ENCODE data around the gene PCAT6. TPM values are rescaled to one million over a fixed set of nuclear protein-coding genes. Genes with fewer than 3 reads are reported as not detected.
A peak's percentile ranks its signal among the peaks of the same experiment; 100 is the strongest.
"Not testable (repeated sequence)": the region's sequence is repeated elsewhere in the genome, so short reads cannot be mapped to it uniquely, and the experiment has no call there.

The PCAT6 gene
- total RNA-seq, 1 donor from 2014 or later: 7.7 TPM

- H3K27ac Mint-ChIP-seq (ENCODE audit: unreplicated experiment): no peak overlapping the region
- peaks cover 2% of the 10 kb centered on the region for H3K27me3 Mint-ChIP-seq (ENCODE audit: unreplicated experiment)
- peaks cover 8% of the 10 kb centered on the region for H3K4me1 Mint-ChIP-seq (ENCODE audit: low read depth, unreplicated experiment)
- H3K4me3 Mint-ChIP-seq (ENCODE audit: unreplicated experiment): no peak overlapping the region
- TF ChIP-seq, protein P1, sequence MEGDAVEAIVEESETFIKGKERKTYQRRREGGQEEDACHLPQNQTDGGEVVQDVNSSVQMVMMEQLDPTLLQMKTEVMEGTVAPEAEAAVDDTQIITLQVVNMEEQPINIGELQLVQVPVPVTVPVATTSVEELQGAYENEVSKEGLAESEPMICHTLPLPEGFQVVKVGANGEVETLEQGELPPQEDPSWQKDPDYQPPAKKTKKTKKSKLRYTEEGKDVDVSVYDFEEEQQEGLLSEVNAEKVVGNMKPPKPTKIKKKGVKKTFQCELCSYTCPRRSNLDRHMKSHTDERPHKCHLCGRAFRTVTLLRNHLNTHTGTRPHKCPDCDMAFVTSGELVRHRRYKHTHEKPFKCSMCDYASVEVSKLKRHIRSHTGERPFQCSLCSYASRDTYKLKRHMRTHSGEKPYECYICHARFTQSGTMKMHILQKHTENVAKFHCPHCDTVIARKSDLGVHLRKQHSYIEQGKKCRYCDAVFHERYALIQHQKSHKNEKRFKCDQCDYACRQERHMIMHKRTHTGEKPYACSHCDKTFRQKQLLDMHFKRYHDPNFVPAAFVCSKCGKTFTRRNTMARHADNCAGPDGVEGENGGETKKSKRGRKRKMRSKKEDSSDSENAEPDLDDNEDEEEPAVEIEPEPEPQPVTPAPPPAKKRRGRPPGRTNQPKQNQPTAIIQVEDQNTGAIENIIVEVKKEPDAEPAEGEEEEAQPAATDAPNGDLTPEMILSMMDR (IDR thresholded peaks at IDR 0.05; ENCODE audit: partially characterized antibody, unreplicated experiment): no peak
- DNase-seq: no peak
- no peaks in the 10 kb centered on the region for H3K9me3 Mint-ChIP-seq (ENCODE audit: unreplicated experiment)
- no peaks in the 10 kb centered on the region for H3K36me3 Mint-ChIP-seq (ENCODE audit: unreplicated experiment)
Measured at GRCh38 chr1:202786804-202787203, 23.9 kb upstream of the PCAT6 start.

- H3K27ac Mint-ChIP-seq (ENCODE audit: unreplicated experiment): no peak overlapping the region
- H3K36me3 Mint-ChIP-seq (ENCODE audit: unreplicated experiment): no peaks in the 10 kb centered on the region
- H3K4me1 Mint-ChIP-seq (ENCODE audit: low read depth, unreplicated experiment): peaks cover 8% of the 10 kb centered on the region
- H3K9me3 Mint-ChIP-seq (ENCODE audit: unreplicated experiment): no peaks in the 10 kb centered on the region
- H3K27me3 Mint-ChIP-seq (ENCODE audit: unreplicated experiment): no peaks in the 10 kb centered on the region
- no peak overlapping the region for H3K4me3 Mint-ChIP-seq (ENCODE audit: unreplicated experiment)
- DNase-seq: no peak
- TF ChIP-seq, protein P1 (IDR thresholded peaks at IDR 0.05; ENCODE audit: partially characterized antibody, unreplicated experiment): no peak
Measured at GRCh38 chr1:202788800-202789199, 22.0 kb upstream of the PCAT6 start.

- no peaks in the 10 kb centered on the region for H3K9me3 Mint-ChIP-seq (ENCODE audit: unreplicated experiment)
- H3K27ac Mint-ChIP-seq (ENCODE audit: unreplicated experiment): peak overlapping the region; percentile 4
- H3K36me3 Mint-ChIP-seq (ENCODE audit: unreplicated experiment): no peaks in the 10 kb centered on the region
- H3K4me1 Mint-ChIP-seq (ENCODE audit: low read depth, unreplicated experiment): peaks cover 5% of the 10 kb centered on the region
- DNase-seq: no peak
- H3K4me3 Mint-ChIP-seq (ENCODE audit: unreplicated experiment): no peak overlapping the region
- no peaks in the 10 kb centered on the region for H3K27me3 Mint-ChIP-seq (ENCODE audit: unreplicated experiment)
- TF ChIP-seq, protein P1 (IDR thresholded peaks at IDR 0.05; ENCODE audit: partially characterized antibody, unreplicated experiment): no peak
Measured at GRCh38 chr1:202791077-202791747, 19.5 kb upstream of the PCAT6 start.

DNA sequence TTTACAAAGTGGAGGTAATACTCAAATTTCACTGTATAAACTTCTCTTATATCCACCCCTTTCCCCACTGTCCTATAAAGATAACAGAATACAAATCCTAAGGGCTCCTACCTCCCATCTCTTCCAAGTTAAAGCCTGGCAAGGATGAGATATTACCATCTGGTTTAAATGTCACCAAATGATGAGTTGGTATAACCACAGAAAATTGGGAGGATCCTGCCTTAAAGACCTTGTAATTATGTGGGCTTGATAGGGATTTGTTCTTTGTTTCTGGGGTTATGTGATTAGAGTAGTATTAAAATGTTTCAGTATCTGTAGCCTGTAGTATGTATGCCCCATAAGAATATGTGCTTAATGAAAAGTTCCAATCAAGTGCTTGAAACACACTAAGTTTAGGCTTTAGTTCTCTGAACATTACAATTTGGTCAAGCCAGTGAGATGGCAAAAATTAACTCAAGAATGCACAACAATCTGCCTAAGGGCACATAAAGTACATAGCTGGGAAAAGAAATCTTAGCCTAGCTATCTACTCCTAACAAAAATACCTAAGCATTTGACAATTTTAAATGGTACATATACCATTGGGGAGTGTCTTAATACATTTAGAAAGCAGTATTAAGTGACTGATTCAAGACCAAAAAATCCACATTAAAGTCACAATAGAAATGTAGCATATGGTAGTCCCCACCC, 16.6 kb upstream of the PCAT6 start:
- H3K4me3 Mint-ChIP-seq (ENCODE audit: unreplicated experiment): no peak overlapping the region
- no peak overlapping the region for H3K27ac Mint-ChIP-seq (ENCODE audit: unreplicated experiment)
- no peaks in the 10 kb centered on the region for H3K27me3 Mint-ChIP-seq (ENCODE audit: unreplicated experiment)
- H3K9me3 Mint-ChIP-seq (ENCODE audit: unreplicated experiment): no peaks in the 10 kb centered on the region
- DNase-seq: no peak
- no peaks in the 10 kb centered on the region for H3K36me3 Mint-ChIP-seq (ENCODE audit: unreplicated experiment)
- TF ChIP-seq, protein P1 (IDR thresholded peaks at IDR 0.05; ENCODE audit: partially characterized antibody, unreplicated experiment): no peak
- peaks cover 12% of the 10 kb centered on the region for H3K4me1 Mint-ChIP-seq (ENCODE audit: low read depth, unreplicated experiment)

GRCh38 chr1:202794931-202795330, 15.8 kb upstream of the PCAT6 start:
- H3K9me3 Mint-ChIP-seq (ENCODE audit: unreplicated experiment); H3K36me3 Mint-ChIP-seq (ENCODE audit: unreplicated experiment); H3K27ac Mint-ChIP-seq (ENCODE audit: unreplicated experiment); H3K27me3 Mint-ChIP-seq (ENCODE audit: unreplicated experiment); DNase-seq: not testable (repeated sequence)
- peaks cover 12% of the 10 kb centered on the region for H3K4me1 Mint-ChIP-seq (ENCODE audit: low read depth, unreplicated experiment)
- peak overlapping the region; percentile 30 for H3K4me3 Mint-ChIP-seq (ENCODE audit: unreplicated experiment)
